Measurements from ENCODE around the gene PLTP.

The PLTP gene

DNA sequence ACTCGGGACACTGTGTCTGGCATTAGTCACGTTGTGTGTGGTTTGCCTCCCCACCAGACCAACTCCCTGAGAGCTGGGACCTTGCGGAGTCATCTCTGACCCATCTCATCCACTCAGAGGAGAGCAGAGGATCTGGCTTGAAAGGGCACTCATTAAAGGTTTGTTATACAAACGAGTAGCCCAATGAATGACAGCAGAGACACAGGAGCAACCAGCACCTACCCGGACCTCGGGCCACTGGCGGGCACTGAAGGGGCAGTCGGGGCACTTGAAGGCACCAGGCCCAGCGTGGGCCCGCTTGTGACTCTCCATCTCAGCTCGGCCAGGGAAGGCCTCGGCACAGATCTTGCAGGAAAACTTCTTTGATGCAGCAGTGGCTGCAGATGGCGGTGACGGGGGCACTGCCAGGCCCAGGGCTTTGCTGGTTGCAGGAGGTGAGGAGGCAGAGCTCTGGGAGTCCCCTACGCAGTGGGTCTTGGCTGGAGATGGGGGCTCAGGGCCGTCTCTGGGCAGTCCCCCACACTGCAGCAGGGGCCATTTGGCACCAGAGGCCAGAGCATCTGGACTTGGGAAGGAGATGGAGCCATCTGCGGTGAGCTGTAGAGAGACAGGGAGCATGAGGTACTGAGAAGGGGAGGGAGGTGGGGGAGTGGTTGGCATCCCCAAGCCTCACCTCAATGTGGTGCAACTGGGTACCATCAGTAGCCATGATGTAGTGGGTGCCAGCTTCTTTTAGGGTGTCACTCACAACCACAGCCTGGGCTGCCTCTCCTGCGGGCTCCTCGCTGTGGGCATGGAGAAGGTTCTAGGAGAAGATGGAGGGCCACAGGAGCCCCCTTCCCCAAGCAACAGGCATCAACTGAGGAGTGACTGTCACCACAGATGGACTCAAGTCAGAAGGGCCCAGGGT is 40.2 kb upstream of the PLTP start:
- H3K36me3 ChIP-seq (ENCODE audit: control insufficient read depth in 1 of 2, insufficient read depth in 2 of 2, low read length in 2 of 2): peaks cover 54 to 70% of the 10 kb centered on the region in 2 donors
- no peak overlapping the region for H3K27ac ChIP-seq (ENCODE audit: low read depth, low read length)
- H3K9ac ChIP-seq (ENCODE audit: low read depth in 1 of 2, low read length in 2 of 2): no peak overlapping the region
- H3K9me3 ChIP-seq (ENCODE audit: control insufficient read depth in 1 of 2, low read length in 2 of 2): no peaks in the 10 kb centered on the region
- H3K4me1 ChIP-seq (ENCODE audit: control insufficient read depth in 1 of 2, insufficient read depth in 2 of 2, low read length in 2 of 2): no peaks in the 10 kb centered on the region
- no peaks in the 10 kb centered on the region for H3K27me3 ChIP-seq (ENCODE audit: control insufficient read depth in 1 of 2, insufficient read depth in 2 of 2, low read length in 2 of 2)
- no peak overlapping the region for H3K4me3 ChIP-seq (ENCODE audit: low read depth in 1 of 2, low read length in 2 of 2)

DNA sequence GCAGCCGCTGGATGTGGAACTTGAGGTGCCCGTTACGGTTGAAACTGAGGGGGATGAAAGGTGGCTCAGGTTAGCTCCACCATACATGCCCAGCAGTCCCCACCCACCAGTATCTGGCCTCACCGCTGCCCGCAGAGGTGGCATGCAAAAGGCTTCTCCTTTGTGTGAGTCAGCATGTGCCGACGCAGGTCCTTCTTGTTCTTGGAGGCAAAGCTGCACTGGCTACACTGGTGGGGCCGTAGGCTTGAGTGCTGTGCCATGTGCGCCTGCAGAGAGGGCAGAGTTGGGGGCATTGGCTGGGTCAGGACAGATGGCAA is 38.3 kb upstream of the PLTP start:
- Histone ChIP-seq H3K9ac (ENCODE audit: low read depth in 1 of 2, low read length in 2 of 2) (no peak overlapping the region), H3K27ac (ENCODE audit: low read depth, low read length) (no peak overlapping the region)

DNA sequence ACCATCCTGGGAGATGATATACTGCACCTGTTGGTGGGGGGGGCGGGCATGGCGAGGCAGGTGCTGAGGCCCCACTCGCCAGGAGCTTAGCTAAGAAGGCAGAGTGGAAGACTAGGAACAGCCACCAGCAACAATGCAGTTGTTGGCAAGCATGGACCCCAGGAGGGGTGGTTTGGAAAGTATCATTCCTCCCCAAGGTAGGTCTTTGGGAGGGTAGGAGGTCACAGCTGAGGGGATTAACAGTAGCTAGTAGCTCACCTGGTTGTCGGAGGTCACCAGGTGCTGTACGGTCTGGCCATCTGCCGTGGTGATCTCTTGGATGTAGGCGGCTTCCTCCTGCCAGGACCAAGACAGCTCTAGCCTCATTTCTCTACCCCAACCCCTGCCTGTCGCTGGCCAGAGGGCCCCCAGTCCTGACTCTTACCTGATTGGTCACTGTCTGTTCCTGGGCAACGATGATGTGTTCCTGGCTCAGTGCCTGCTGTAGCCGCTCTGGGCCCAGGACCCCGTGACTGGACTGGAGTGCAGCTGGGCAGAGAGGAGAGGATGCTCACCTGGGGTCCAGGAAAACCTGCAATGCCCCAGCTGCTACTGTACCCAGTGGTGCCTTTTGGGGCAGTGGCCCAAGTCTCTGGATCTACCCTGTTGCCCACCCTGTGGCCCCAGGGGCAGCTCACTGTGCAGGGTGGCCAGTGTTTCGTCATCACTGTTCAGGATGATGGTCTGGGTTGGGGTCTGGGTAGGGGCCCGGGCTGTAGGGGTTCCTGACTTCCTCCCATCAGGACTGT is 37.8 kb upstream of the PLTP start:
- Histone ChIP-seq H3K9me3 (ENCODE audit: control insufficient read depth in 1 of 2, low read length in 2 of 2) (no peaks in the 10 kb centered on the region), H3K9ac (ENCODE audit: low read depth in 1 of 2, low read length in 2 of 2) (no peak overlapping the region), H3K4me3 (ENCODE audit: low read depth in 1 of 2, low read length in 2 of 2) (no peak overlapping the region), H3K4me1 (ENCODE audit: control insufficient read depth in 1 of 2, insufficient read depth in 2 of 2, low read length in 2 of 2) (peaks cover 6 to 12% of the 10 kb centered on the region in 2 donors), H3K27me3 (ENCODE audit: control insufficient read depth in 1 of 2, insufficient read depth in 2 of 2, low read length in 2 of 2) (no peaks in the 10 kb centered on the region), H3K36me3 (ENCODE audit: control insufficient read depth in 1 of 2, insufficient read depth in 2 of 2, low read length in 2 of 2) (peaks cover 66 to 90% of the 10 kb centered on the region in 2 donors), H3K27ac (ENCODE audit: low read depth, low read length) (no peak overlapping the region)

More for the DNA sequence above, 38.3 kb upstream of the PLTP start:
- Histone ChIP-seq H3K4me3 (ENCODE audit: low read depth in 1 of 2, low read length in 2 of 2) (no peak overlapping the region), H3K9me3 (ENCODE audit: control insufficient read depth in 1 of 2, low read length in 2 of 2) (no peaks in the 10 kb centered on the region), H3K27me3 (ENCODE audit: control insufficient read depth in 1 of 2, insufficient read depth in 2 of 2, low read length in 2 of 2) (no peaks in the 10 kb centered on the region), H3K36me3 (ENCODE audit: control insufficient read depth in 1 of 2, insufficient read depth in 2 of 2, low read length in 2 of 2) (peaks cover 61 to 84% of the 10 kb centered on the region in 2 donors), H3K4me1 (ENCODE audit: control insufficient read depth in 1 of 2, insufficient read depth in 2 of 2, low read length in 2 of 2) (peaks cover 6 to 12% of the 10 kb centered on the region in 2 donors)

DNA sequence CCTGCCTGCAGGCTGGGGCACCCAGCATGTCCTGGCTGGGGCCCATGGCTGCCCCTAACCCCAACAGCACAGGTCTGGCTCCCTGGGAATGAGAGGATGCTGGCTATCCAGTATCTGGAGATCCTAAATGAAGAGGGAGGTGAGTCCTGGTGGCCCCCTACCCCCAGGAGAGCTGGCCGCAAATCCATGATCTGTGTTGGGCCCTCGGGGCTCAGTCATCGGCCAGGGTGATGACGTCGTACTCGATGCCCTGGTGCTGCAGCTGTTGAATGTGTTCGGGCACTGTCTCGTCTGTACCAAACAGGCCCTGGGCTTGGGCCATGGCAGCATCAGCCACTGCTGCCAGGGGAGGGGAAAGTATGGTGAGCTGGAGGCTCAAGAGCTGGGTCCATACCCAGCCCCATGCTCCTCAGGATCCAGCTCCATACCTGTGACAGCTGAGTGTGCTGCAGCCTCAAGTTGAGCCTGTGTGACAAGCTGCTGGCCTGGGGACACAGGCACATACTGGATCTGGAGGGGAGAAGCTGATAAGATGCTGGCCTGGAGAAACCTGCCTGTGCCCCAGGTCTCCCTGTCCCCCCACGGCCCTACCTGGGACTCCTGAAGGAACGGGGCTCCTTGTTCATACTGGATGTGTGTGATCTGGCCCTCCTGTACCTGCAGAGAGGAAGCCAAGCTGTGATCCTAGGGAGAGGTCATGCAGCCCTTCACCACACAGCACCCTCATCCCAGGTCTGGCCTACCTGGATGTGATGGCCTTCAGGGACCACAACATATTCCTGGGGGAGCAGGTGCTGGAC is 37.0 kb upstream of the PLTP start:
- Histone ChIP-seq H3K27ac (ENCODE audit: low read depth, low read length) (no peak overlapping the region), H3K9ac (ENCODE audit: low read depth in 1 of 2, low read length in 2 of 2) (no peak overlapping the region), H3K4me1 (ENCODE audit: control insufficient read depth in 1 of 2, insufficient read depth in 2 of 2, low read length in 2 of 2) (peaks cover 6 to 12% of the 10 kb centered on the region in 2 donors), H3K4me3 (ENCODE audit: low read depth in 1 of 2, low read length in 2 of 2) (no peak overlapping the region), H3K36me3 (ENCODE audit: control insufficient read depth in 1 of 2, insufficient read depth in 2 of 2, low read length in 2 of 2) (peaks cover 73 to 98% of the 10 kb centered on the region in 2 donors), H3K27me3 (ENCODE audit: control insufficient read depth in 1 of 2, insufficient read depth in 2 of 2, low read length in 2 of 2) (no peaks in the 10 kb centered on the region), H3K9me3 (ENCODE audit: control insufficient read depth in 1 of 2, low read length in 2 of 2) (no peaks in the 10 kb centered on the region)

DNA sequence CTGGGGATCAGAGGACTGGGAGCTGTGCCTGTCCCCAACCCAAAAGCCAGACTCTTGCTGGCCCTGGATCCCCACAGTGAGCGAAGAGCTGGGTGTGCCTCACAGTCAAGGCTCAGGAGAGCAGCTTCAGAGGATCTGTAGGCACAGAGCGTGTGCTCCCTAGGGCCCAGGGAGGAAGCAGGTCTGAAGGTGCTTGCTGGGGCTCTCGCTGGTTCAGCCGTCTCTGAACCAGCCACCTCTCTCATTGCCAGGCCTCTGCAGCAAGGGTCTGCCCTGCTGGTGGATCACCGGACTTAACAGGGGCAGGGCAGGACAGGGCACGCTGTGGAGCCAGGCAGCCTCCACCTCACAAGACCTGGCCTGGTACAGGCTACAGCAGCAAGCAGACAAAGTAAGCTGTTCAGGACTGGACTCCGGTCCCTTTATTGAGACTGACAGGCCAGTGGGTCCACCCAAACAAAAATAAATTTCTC is 36.3 kb upstream of the PLTP start:
- H3K9me3 ChIP-seq (ENCODE audit: control insufficient read depth in 1 of 2, low read length in 2 of 2): no peaks in the 10 kb centered on the region
- no peak overlapping the region for H3K4me3 ChIP-seq (ENCODE audit: low read depth in 1 of 2, low read length in 2 of 2)
- no peak overlapping the region for H3K9ac ChIP-seq (ENCODE audit: low read depth in 1 of 2, low read length in 2 of 2)
- H3K27ac ChIP-seq (ENCODE audit: low read depth, low read length): no peak overlapping the region
- no peaks in the 10 kb centered on the region for H3K27me3 ChIP-seq (ENCODE audit: control insufficient read depth in 1 of 2, insufficient read depth in 2 of 2, low read length in 2 of 2)
- peaks cover 6 to 12% of the 10 kb centered on the region in 2 donors for H3K4me1 ChIP-seq (ENCODE audit: control insufficient read depth in 1 of 2, insufficient read depth in 2 of 2, low read length in 2 of 2)
- H3K36me3 ChIP-seq (ENCODE audit: control insufficient read depth in 1 of 2, insufficient read depth in 2 of 2, low read length in 2 of 2): peaks cover 73 to 98% of the 10 kb centered on the region in 2 donors

DNA sequence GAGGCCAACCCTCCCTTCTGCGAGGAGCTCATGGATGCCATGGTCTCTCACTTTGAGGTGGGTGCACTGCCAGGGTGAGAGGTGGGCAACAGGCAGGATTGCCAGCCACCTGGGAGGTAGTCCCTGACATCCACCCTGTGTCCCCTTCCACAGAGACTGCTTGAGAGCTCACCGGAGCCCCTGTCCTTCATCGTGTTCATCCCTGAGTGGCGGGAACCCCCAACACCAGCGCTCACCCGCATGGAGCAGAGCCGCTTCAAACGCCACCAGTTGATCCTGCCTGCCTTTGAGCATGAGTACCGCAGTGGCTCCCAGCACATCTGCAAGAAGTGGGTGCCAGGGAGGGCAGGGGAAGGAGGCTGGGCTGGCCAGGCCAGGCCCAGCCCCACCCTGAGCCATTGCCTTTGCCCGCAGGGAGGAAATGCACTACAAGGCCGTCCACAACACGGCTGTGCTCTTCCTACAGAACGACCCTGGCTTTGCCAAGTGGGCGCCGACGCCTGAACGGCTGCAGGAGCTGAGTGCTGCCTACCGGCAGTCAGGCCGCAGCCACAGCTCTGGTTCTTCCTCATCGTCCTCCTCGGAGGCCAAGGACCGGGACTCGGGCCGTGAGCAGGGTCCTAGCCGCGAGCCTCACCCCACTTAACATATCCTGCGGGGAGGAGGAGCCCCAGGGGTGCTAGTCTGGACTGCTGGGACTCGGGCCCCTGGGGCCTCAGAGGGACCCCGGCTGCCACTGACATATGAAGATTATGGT is 35.3 kb upstream of the PLTP start:
- Histone ChIP-seq H3K27me3 (ENCODE audit: control insufficient read depth in 1 of 2, insufficient read depth in 2 of 2, low read length in 2 of 2) (no peaks in the 10 kb centered on the region), H3K4me1 (ENCODE audit: control insufficient read depth in 1 of 2, insufficient read depth in 2 of 2, low read length in 2 of 2) (peaks cover 6 to 12% of the 10 kb centered on the region in 2 donors), H3K27ac (ENCODE audit: low read depth, low read length) (no peak overlapping the region), H3K36me3 (ENCODE audit: control insufficient read depth in 1 of 2, insufficient read depth in 2 of 2, low read length in 2 of 2) (peaks cover 68 to 98% of the 10 kb centered on the region in 2 donors), H3K9me3 (ENCODE audit: control insufficient read depth in 1 of 2, low read length in 2 of 2) (no peaks in the 10 kb centered on the region), H3K9ac (ENCODE audit: low read depth in 1 of 2, low read length in 2 of 2) (no peak overlapping the region), H3K4me3 (ENCODE audit: low read depth in 1 of 2, low read length in 2 of 2) (no peak overlapping the region)

DNA sequence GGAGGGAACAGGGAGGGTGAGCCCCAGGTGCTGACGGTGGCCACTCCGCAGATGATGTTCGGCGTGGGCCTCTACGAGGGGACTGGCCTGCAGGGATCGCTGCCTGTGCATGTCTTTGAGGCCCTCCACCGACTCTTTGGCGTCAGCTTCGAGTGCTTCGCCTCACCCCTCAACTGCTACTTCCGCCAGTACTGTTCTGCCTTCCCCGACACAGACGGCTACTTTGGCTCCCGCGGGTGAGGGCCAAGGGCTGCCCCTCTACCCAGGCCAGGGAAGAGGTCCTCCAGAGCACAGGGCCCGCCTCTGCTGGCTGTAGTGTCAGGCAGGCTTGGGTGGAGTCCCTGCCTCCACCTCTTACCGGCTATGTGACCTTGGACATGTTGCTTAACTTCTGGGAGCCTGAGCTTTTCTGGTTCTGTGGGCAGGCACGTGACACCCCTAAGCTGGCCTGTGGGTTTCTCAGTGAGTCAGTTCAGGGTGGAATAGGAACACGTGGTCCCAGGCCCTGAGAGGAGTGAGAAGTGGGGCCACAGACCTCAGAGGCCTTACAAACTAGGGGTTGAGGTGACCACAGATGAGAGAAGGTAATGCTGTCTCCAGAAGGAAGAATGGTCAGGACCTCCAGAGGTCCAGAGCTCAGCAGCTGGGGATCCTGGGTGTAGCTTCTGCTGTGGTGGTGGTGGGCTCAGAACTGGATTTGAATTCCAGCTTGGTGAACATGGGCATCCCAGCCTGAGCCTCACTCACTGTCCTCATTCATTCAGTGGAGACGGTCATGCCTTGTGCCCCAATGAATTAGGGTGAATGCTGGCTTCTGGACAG is 34.4 kb upstream of the PLTP start:
- Histone ChIP-seq H3K27me3 (ENCODE audit: control insufficient read depth in 1 of 2, insufficient read depth in 2 of 2, low read length in 2 of 2) (no peaks in the 10 kb centered on the region), H3K27ac (ENCODE audit: low read depth, low read length) (no peak overlapping the region), H3K9ac (ENCODE audit: low read depth in 1 of 2, low read length in 2 of 2) (no peak overlapping the region), H3K9me3 (ENCODE audit: control insufficient read depth in 1 of 2, low read length in 2 of 2) (no peaks in the 10 kb centered on the region), H3K4me1 (ENCODE audit: control insufficient read depth in 1 of 2, insufficient read depth in 2 of 2, low read length in 2 of 2) (peaks cover 6 to 12% of the 10 kb centered on the region in 2 donors), H3K4me3 (ENCODE audit: low read depth in 1 of 2, low read length in 2 of 2) (no peak overlapping the region), H3K36me3 (ENCODE audit: control insufficient read depth in 1 of 2, insufficient read depth in 2 of 2, low read length in 2 of 2) (peaks cover 59 to 94% of the 10 kb centered on the region in 2 donors)

DNA sequence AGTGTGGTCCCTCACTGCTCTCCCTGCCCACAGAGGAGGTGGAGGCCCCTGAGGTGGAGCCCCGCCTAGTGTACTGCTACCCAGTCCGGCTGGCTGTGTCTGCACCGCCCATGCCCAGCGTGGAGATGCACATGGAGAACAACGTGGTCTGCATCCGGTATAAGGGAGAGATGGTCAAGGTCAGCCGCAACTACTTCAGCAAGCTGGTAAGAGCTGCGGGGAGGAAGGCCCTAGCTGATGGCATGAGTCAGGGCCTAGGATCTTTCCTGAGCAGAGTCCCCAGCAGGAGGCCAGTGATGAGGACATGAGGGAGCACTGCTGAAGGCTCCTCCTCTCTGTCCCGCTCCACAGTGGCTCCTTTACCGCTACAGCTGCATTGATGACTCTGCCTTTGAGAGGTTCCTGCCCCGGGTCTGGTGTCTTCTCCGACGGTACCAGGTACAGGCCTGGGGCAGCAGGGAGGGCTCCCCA is 33.8 kb upstream of the PLTP start:
- Histone ChIP-seq H3K9ac (ENCODE audit: low read depth in 1 of 2, low read length in 2 of 2) (no peak overlapping the region), H3K27me3 (ENCODE audit: control insufficient read depth in 1 of 2, insufficient read depth in 2 of 2, low read length in 2 of 2) (no peaks in the 10 kb centered on the region), H3K4me3 (ENCODE audit: low read depth in 1 of 2, low read length in 2 of 2) (no peak overlapping the region), H3K27ac (ENCODE audit: low read depth, low read length) (no peak overlapping the region), H3K4me1 (ENCODE audit: control insufficient read depth in 1 of 2, insufficient read depth in 2 of 2, low read length in 2 of 2) (peaks cover 6 to 12% of the 10 kb centered on the region in 2 donors), H3K36me3 (ENCODE audit: control insufficient read depth in 1 of 2, insufficient read depth in 2 of 2, low read length in 2 of 2) (peaks cover 60 to 95% of the 10 kb centered on the region in 2 donors), H3K9me3 (ENCODE audit: control insufficient read depth in 1 of 2, low read length in 2 of 2) (no peaks in the 10 kb centered on the region)
